Panc1 (cell line): ENCODE data around the gene SLC19A2. TPM values are rescaled to one million over a fixed set of nuclear protein-coding genes. Genes with fewer than 3 reads are reported as not detected.

Source experiments
- ATAC-seq: fragments of 200-7000 bp; cut with Tn5 transposase; 2 replicates; pipeline ENCODE4 v1.9.1; 2020; ENCODE audit warnings: mild to moderate bottlenecking, moderate library complexity
- BruUV-seq: library from RNA; stranded (reverse); fragments of 400-500 nt; replicated peaks from 2 replicates; lab custom pipeline; 2021; lab: Mats Ljungman, UMichigan
- CTCF ChIA-PET: fragments of 300-600 bp; sonication (Branson Sonifier 250); formaldehyde crosslinking; loops from one replicate; lab custom pipeline; 2022; ENCODE audit warnings: antibody characterized with exemption; lab: Charles Lee
- POLR2A ChIA-PET: fragments of 300-600 bp; sonication (Branson Sonifier 250); formaldehyde crosslinking; loops from one replicate; lab custom pipeline; 2022; ENCODE audit warnings: antibody characterized with exemption; lab: Charles Lee
- DNase-seq: peaks from one replicate; pipeline ENCODE4 v3.0.0-alpha.2; 2010; ENCODE audit warnings: low read depth, low spot score
- H3K27ac ChIP-seq: 2 replicates; pipeline ENCODE4 v1.5.1; 2011; ENCODE audit warnings: mild to moderate bottlenecking, low read length, inconsistent platforms
- H3K27me3 ChIP-seq: fragments of 200-500 bp; sonication (Bioruptor generic); 2 replicates; pipeline ENCODE4 v1.6.0; 2014; ENCODE audit warnings: low read length, inconsistent platforms; ENCODE audit not compliant: control insufficient read depth, insufficient read depth
- H3K36me3 ChIP-seq: fragments of 200-500 bp; sonication (Bioruptor generic); 2 replicates; pipeline ENCODE4 v1.5.1; 2014; ENCODE audit warnings: inconsistent platforms, mild to moderate bottlenecking, low read length, moderate library complexity; ENCODE audit not compliant: control insufficient read depth, insufficient read depth
- H3K4me1 ChIP-seq: 2 replicates; pipeline ENCODE4 v1.5.1; 2011; ENCODE audit warnings: inconsistent platforms, mild to moderate bottlenecking, low read length, moderate library complexity; ENCODE audit not compliant: control insufficient read depth, insufficient read depth
- H3K4me3 ChIP-seq, 2 experiments: 2 replicates each; pipeline ENCODE4 v1.5.1; 2011 to 2012; ENCODE audit warnings: low read depth in 2 of 2, low read length in 2 of 2, mild to moderate bottlenecking in 2 of 2, inconsistent platforms in 1 of 2, moderate library complexity in 1 of 2
- H3K9me3 ChIP-seq: fragments of 200-500 bp; sonication (Bioruptor generic); 2 replicates; pipeline ENCODE4 v1.5.1; 2014; ENCODE audit warnings: low read depth, mild to moderate bottlenecking, inconsistent platforms, low read length, moderate library complexity; ENCODE audit not compliant: control insufficient read depth, insufficient read depth
- POLR2AphosphoS5 ChIP-seq: IDR thresholded peaks from 2 replicates; pipeline ENCODE4 v1.6.1; 2012; ENCODE audit warnings: mild to moderate bottlenecking, low read depth, low read length, moderate library complexity
- SIN3A ChIP-seq: IDR thresholded peaks from 2 replicates; pipeline ENCODE4 v1.6.1; 2012; ENCODE audit warnings: low read depth, mild to moderate bottlenecking, low read length, moderate library complexity, borderline replicate concordance; ENCODE audit not compliant: insufficient read depth
- TCF7L2 ChIP-seq: IDR thresholded peaks from 2 replicates; pipeline ENCODE4 v1.6.1; 2011; ENCODE audit warnings: mild to moderate bottlenecking, low read depth, low read length, inconsistent platforms
- in situ Hi-C: cut with HindIII; loops from 2 replicates; pipeline ENCODE4 v1.10.0; 2016; ENCODE audit warnings: low sequenced_read_pairs, low pct_unique_long_range_greater_than_20kb
- intact Hi-C: fragments of 100-400 bp; cut with micrococcal nuclease; formaldehyde crosslinking; loops from one replicate; pipeline ENCODE4 v1.10.0; 2022; ENCODE audit not compliant: unreplicated experiment
- total RNA-seq: library from RNA; stranded (reverse); gene quantifications from one replicate; pipeline ENCODE4 v1.2.1, GENCODE V29; 2021; ENCODE audit not compliant: unreplicated experiment
- TF ChIP-seq, protein P1 (sequence below): fragments of 450-650 bp; IDR thresholded peaks from 2 replicates; pipeline ENCODE4 v1.5.1; 2017; ENCODE audit warnings: mild to moderate bottlenecking
- TF ChIP-seq, protein P2 (sequence below), 2 experiments: IDR thresholded peaks; 2 replicates each; pipeline ENCODE4 v1.6.1; 2011 to 2012; ENCODE audit warnings: low read depth in 2 of 2, control low read depth in 1 of 2, low read length in 1 of 2, mild to moderate bottlenecking in 1 of 2, moderate library complexity in 1 of 2; ENCODE audit not compliant: insufficient read depth in 1 of 2

SLC19A2 gene
- total RNA-seq, 1 experiment from 2014 or later = 10.8 TPM

DNA sequence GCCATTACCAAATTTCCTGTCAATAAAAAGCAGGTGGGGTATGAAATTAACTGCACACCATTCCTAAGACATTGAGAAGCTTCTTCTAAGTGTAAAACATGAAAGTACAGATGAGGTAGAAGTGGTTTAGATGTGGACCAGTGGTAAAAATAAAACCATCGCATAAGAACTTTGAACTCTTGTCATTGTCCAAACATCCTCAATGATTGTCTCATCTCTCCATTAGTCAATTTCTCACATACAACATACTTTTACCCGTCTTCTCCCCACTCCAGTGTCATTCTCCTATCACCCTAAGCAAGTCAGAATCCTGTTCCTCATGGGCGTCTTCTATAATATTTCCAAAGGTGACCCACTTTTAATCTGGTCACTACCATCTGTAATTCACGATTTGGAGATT, 24.3 kb upstream of the SLC19A2 start:
- ATAC-seq = no peak

DNA sequence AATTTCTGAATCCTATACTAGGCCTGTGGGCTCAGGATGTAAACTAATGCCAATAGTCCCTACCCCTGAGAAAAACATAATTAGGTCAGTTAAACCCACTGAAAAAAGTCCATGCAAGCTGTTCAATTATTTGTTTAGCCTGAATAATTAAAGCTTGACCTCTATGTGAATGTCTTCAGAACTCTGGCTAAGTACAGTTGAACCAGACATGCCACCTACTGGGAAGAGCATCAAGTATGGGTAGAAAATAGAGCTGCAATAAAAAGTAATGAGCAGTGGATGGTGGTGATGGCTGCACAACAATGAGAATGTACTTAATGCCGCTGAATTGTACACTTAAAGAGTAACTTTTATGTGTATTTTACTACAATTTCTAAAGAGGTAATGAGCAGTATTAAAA, 23.6 kb upstream of the SLC19A2 start:
- CTCF ChIA-PET = no interaction called here
- no peaks in the 10 kb centered on the region for H3K4me1 ChIP-seq
- POLR2A ChIA-PET = no interaction called here
- in situ Hi-C loops (no loop called here), intact Hi-C loops (no loop called here)
- H3K36me3 ChIP-seq = no peaks in the 10 kb centered on the region; the same call in 1 of the 2 replicates
- H3K4me3 ChIP-seq = no peak overlapping the region
- ATAC-seq (no peak), DNase-seq (no peak)
- no peaks in the 10 kb centered on the region; the same call in 1 of the 2 replicates for H3K27me3 ChIP-seq
- TF ChIP-seq, protein P1, sequence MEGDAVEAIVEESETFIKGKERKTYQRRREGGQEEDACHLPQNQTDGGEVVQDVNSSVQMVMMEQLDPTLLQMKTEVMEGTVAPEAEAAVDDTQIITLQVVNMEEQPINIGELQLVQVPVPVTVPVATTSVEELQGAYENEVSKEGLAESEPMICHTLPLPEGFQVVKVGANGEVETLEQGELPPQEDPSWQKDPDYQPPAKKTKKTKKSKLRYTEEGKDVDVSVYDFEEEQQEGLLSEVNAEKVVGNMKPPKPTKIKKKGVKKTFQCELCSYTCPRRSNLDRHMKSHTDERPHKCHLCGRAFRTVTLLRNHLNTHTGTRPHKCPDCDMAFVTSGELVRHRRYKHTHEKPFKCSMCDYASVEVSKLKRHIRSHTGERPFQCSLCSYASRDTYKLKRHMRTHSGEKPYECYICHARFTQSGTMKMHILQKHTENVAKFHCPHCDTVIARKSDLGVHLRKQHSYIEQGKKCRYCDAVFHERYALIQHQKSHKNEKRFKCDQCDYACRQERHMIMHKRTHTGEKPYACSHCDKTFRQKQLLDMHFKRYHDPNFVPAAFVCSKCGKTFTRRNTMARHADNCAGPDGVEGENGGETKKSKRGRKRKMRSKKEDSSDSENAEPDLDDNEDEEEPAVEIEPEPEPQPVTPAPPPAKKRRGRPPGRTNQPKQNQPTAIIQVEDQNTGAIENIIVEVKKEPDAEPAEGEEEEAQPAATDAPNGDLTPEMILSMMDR = no peak
- no peak for TF ChIP-seq POLR2AphosphoS5
- TF ChIP-seq, protein P2, sequence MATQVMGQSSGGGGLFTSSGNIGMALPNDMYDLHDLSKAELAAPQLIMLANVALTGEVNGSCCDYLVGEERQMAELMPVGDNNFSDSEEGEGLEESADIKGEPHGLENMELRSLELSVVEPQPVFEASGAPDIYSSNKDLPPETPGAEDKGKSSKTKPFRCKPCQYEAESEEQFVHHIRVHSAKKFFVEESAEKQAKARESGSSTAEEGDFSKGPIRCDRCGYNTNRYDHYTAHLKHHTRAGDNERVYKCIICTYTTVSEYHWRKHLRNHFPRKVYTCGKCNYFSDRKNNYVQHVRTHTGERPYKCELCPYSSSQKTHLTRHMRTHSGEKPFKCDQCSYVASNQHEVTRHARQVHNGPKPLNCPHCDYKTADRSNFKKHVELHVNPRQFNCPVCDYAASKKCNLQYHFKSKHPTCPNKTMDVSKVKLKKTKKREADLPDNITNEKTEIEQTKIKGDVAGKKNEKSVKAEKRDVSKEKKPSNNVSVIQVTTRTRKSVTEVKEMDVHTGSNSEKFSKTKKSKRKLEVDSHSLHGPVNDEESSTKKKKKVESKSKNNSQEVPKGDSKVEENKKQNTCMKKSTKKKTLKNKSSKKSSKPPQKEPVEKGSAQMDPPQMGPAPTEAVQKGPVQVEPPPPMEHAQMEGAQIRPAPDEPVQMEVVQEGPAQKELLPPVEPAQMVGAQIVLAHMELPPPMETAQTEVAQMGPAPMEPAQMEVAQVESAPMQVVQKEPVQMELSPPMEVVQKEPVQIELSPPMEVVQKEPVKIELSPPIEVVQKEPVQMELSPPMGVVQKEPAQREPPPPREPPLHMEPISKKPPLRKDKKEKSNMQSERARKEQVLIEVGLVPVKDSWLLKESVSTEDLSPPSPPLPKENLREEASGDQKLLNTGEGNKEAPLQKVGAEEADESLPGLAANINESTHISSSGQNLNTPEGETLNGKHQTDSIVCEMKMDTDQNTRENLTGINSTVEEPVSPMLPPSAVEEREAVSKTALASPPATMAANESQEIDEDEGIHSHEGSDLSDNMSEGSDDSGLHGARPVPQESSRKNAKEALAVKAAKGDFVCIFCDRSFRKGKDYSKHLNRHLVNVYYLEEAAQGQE (IDR thresholded peaks at IDR 0.05; ENCODE audit: insufficient read depth in 1 of 2, low read depth in 2 of 2, low read length in 1 of 2) = no peak
- TF ChIP-seq SIN3A = no peak
- TF ChIP-seq TCF7L2 = no peak
- H3K27ac ChIP-seq = no peak overlapping the region
- no peaks in the 10 kb centered on the region for H3K9me3 ChIP-seq
- BruUV-seq = no TSS peak

More for the DNA sequence above, 24.3 kb upstream of the SLC19A2 start:
- TF ChIP-seq, protein P1 = no peak
- no peak for TF ChIP-seq SIN3A
- no peak for TF ChIP-seq TCF7L2
- no peak for TF ChIP-seq POLR2AphosphoS5
- TF ChIP-seq, protein P2 (IDR thresholded peaks at IDR 0.05; ENCODE audit: insufficient read depth in 1 of 2, low read depth in 2 of 2, low read length in 1 of 2) = no peak
- Histone ChIP-seq H3K9me3 (no peaks in the 10 kb centered on the region), H3K27ac (no peak overlapping the region), H3K4me3 (no peak overlapping the region), H3K36me3 (no peaks in the 10 kb centered on the region; the same call in 1 of the 2 replicates), H3K4me1 (no peaks in the 10 kb centered on the region), H3K27me3 (no peaks in the 10 kb centered on the region; the same call in 1 of the 2 replicates)
- POLR2A ChIA-PET = no interaction called here
- CTCF ChIA-PET = no interaction called here
- DNase-seq = no peak
- in situ Hi-C loops (no loop called here), intact Hi-C loops (no loop called here)
- no TSS peak for BruUV-seq
